Esophagus muscularis mucosa (tissue), 3 donors: ENCODE data around the gene GPR87.

Experiments
- POLR2A ChIP-seq: fragments of 450-650 bp; IDR thresholded peaks from one replicate; pipeline ENCODE4 v1.6.1; 2017; ENCODE audit warnings: antibody characterized with exemption, moderate library complexity, mild to moderate bottlenecking, low read depth
- TF ChIP-seq, protein P1 (sequence below), 3 experiments: fragments of 200-600 bp in 2 of 3; fragments of 450-650 bp in 1 of 3; sonication (generic) in 2 of 3; IDR thresholded peaks; one replicate each; pipeline ENCODE4 v1.5.1; 2017 to 2019; ENCODE audit warnings: antibody characterized with exemption in 3 of 3, mild to moderate bottlenecking in 2 of 3, moderate library complexity in 1 of 3

- TF ChIP-seq, protein P1, sequence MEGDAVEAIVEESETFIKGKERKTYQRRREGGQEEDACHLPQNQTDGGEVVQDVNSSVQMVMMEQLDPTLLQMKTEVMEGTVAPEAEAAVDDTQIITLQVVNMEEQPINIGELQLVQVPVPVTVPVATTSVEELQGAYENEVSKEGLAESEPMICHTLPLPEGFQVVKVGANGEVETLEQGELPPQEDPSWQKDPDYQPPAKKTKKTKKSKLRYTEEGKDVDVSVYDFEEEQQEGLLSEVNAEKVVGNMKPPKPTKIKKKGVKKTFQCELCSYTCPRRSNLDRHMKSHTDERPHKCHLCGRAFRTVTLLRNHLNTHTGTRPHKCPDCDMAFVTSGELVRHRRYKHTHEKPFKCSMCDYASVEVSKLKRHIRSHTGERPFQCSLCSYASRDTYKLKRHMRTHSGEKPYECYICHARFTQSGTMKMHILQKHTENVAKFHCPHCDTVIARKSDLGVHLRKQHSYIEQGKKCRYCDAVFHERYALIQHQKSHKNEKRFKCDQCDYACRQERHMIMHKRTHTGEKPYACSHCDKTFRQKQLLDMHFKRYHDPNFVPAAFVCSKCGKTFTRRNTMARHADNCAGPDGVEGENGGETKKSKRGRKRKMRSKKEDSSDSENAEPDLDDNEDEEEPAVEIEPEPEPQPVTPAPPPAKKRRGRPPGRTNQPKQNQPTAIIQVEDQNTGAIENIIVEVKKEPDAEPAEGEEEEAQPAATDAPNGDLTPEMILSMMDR (IDR thresholded peaks at IDR 0.05) = no peak
- TF ChIP-seq POLR2A = no peak
Measured at GRCh38 chr3:151321526-151321925, 4.9 kb upstream of the GPR87 start.
